Testis (tissue), 3 donors: ENCODE data around the gene SCG5. TPM values are rescaled to one million over a fixed set of nuclear protein-coding genes. Genes with fewer than 3 reads are reported as not detected.

ENCODE experiments used
- DNase-seq: peaks from one replicate; pipeline ENCODE4 v3.0.0-alpha.2; 2019
- H3K27ac ChIP-seq, 2 donors: fragments of 200-600 bp; sonication (generic); one replicate each; pipeline ENCODE4 v1.5.1; 2019
- H3K27me3 ChIP-seq: fragments of 200-600 bp; sonication (generic); one replicate; pipeline ENCODE4 v1.5.1; 2019
- H3K36me3 ChIP-seq: fragments of 200-600 bp; sonication (generic); one replicate; pipeline ENCODE4 v1.5.1; 2017; ENCODE audit warnings: low read depth; ENCODE audit errors: missing control alignments
- H3K4me1 ChIP-seq: fragments of 200-600 bp; sonication (generic); one replicate; pipeline ENCODE4 v1.5.1; 2019
- H3K4me3 ChIP-seq, 2 donors: fragments of 200-600 bp; sonication (generic); one replicate each; pipeline ENCODE4 v1.5.1; 2017 to 2019
- H3K9me3 ChIP-seq: fragments of 200-600 bp; sonication (generic); one replicate; pipeline ENCODE4 v1.5.1; 2017
- CTCF ChIP-seq, 3 experiments: fragments of 450-650 bp in 2 of 3; fragments of 200-600 bp in 1 of 3; sonication (generic) in 1 of 3; IDR thresholded peaks; one replicate each; pipeline ENCODE4 v1.5.1; 2016 to 2019; ENCODE audit warnings: antibody characterized with exemption in 3 of 3, mild to moderate bottlenecking in 2 of 3, moderate library complexity in 1 of 3
- POLR2A ChIP-seq: fragments of 450-650 bp; IDR thresholded peaks from one replicate; pipeline ENCODE4 v1.6.1; 2017; ENCODE audit warnings: antibody characterized with exemption, mild to moderate bottlenecking, moderate library complexity
- WGBS, 2 donors: methylation state at CpG; one replicate each; pipeline ENCODE4 v1.1.5; 2018; 5-methylcytosine and 5-hydroxymethylcytosine counted together
- intact Hi-C: fragments of 100-400 bp; cut with DNase I; formaldehyde crosslinking; loops from one replicate; pipeline ENCODE4 v1.15.1; 2023; ENCODE audit warnings: low total_unique reads
- polyA plus RNA-seq: library from polyadenylated mRNA; stranded (reverse); fragments of 350-450 nt; fragmentation: Illumina TruSeq; extraction: RNeasy Lipid Tissue Mini Kit (QIAGEN cat#74804); gene quantifications from one replicate; pipeline ENCODE4 v1.2.3, GENCODE V29; 2014; ENCODE audit warnings: low read depth, low replicate concordance; ENCODE audit not compliant: insufficient read depth
- total RNA-seq, 2 donors: library from RNA; depleted of rRNA; stranded (reverse); fragments of >200 nt; gene quantifications; one replicate each; pipeline ENCODE4 v1.2.3, GENCODE V29; 2016

The SCG5 gene
- total and polyA plus RNA-seq, 3 donors from 2014 or later, result 10.6 to 38.3 (median 10.9) TPM

GRCh38 chr15:32732574-32733157 lies 91.2 kb downstream of the SCG5 start:
- Histone ChIP-seq H3K36me3 (no peaks in the 10 kb centered on the region), H3K4me1 (no peaks in the 10 kb centered on the region), H3K27ac (no peak overlapping the region), H3K27me3 (no peaks in the 10 kb centered on the region), H3K9me3 (no peaks in the 10 kb centered on the region), H3K4me3 (no peak overlapping the region)
- intact Hi-C loops, result no loop called here
- no peak for TF ChIP-seq CTCF (IDR thresholded peaks at IDR 0.05)
- TF ChIP-seq POLR2A, result no peak
- DNase-seq, result no peak
- 87 to 90% methylated on average over 6 of the region's 6 CpGs for WGBS, 2 donors

GRCh38 chr15:32733281-32733680 lies 91.8 kb downstream of the SCG5 start:
- WGBS, 2 donors, result 59 to 71% methylated on average over 3 of the region's 3 CpGs
- H3K27me3 ChIP-seq, result no peaks in the 10 kb centered on the region
- no peak overlapping the region for H3K4me3 ChIP-seq
- intact Hi-C loops, result no loop called here
- no peaks in the 10 kb centered on the region for H3K36me3 ChIP-seq
- H3K27ac ChIP-seq, result no peak overlapping the region
- DNase-seq, result no peak
- TF ChIP-seq CTCF (IDR thresholded peaks at IDR 0.05) (no peak), POLR2A (no peak)
- no peaks in the 10 kb centered on the region for H3K9me3 ChIP-seq
- H3K4me1 ChIP-seq, result no peaks in the 10 kb centered on the region

- H3K9me3 ChIP-seq, result no peaks in the 10 kb centered on the region
- no peaks in the 10 kb centered on the region for H3K36me3 ChIP-seq
- TF ChIP-seq CTCF (IDR thresholded peaks at IDR 0.05) (no peak), POLR2A (no peak)
- DNase-seq, result no peak
- H3K27me3 ChIP-seq, result no peaks in the 10 kb centered on the region
- intact Hi-C loops, result no loop called here
- 89 to 96% methylated on average over 2 of the region's 2 CpGs for WGBS, 2 donors
- H3K4me3 ChIP-seq, result no peak overlapping the region
- H3K4me1 ChIP-seq, result no peaks in the 10 kb centered on the region
- H3K27ac ChIP-seq, result no peak overlapping the region
These were observed 94.6 kb downstream of the SCG5 start for GRCh38 chr15:32735989-32736700.

GRCh38 chr15:32736701-32737061 lies 95.2 kb downstream of the SCG5 start:
- intact Hi-C loops, result no loop called here
- no peaks in the 10 kb centered on the region for H3K27me3 ChIP-seq
- H3K4me1 ChIP-seq, result no peaks in the 10 kb centered on the region
- WGBS, 2 donors, result 80 to 93% methylated on average over 2 of the region's 2 CpGs
- H3K27ac ChIP-seq, result no peak overlapping the region
- H3K36me3 ChIP-seq, result no peaks in the 10 kb centered on the region
- no peaks in the 10 kb centered on the region for H3K9me3 ChIP-seq
- no peak overlapping the region for H3K4me3 ChIP-seq
- no peak for DNase-seq
- TF ChIP-seq POLR2A (no peak), CTCF (IDR thresholded peaks at IDR 0.05) (no peak)

- H3K27me3 ChIP-seq, result no peaks in the 10 kb centered on the region
- intact Hi-C loops, result no loop called here
- no peaks in the 10 kb centered on the region for H3K4me1 ChIP-seq
- no peak overlapping the region for H3K27ac ChIP-seq
- H3K36me3 ChIP-seq, result no peaks in the 10 kb centered on the region
- no peak overlapping the region for H3K4me3 ChIP-seq
- DNase-seq, result no peak
- no peak for TF ChIP-seq CTCF (IDR thresholded peaks at IDR 0.05)
- no peak for TF ChIP-seq POLR2A
- 93% methylated on average over 4 of the region's 4 CpGs for WGBS, 2 donors
- H3K9me3 ChIP-seq, result no peaks in the 10 kb centered on the region
These were observed 95.8 kb downstream of the SCG5 start for GRCh38 chr15:32737304-32737703.
